Sigmoid colon (tissue), 4 donors: ENCODE measurements around the gene LYPD6B.

Experiments used
- CTCF ChIP-seq, 4 experiments: fragments of 450-650 bp in 3 of 4; fragments of 200-600 bp in 1 of 4; IDR thresholded peaks; one replicate each; pipeline ENCODE4 v1.5.1; 2016 to 2019; ENCODE audit warnings: antibody characterized with exemption in 4 of 4, mild to moderate bottlenecking in 3 of 4, moderate library complexity in 2 of 4
- POLR2A ChIP-seq, 2 donors: fragments of 450-650 bp; IDR thresholded peaks; one replicate each; pipeline ENCODE4 v1.6.1; 2016; ENCODE audit warnings: antibody characterized with exemption in 2 of 2, mild to moderate bottlenecking in 2 of 2, moderate library complexity in 2 of 2
- POLR2AphosphoS5 ChIP-seq, 4 donors: sonication (generic); formaldehyde crosslinking; IDR thresholded peaks; one replicate each; pipeline ENCODE4 v1.6.1; 2017; ENCODE audit warnings: antibody characterized with exemption in 4 of 4

DNA sequence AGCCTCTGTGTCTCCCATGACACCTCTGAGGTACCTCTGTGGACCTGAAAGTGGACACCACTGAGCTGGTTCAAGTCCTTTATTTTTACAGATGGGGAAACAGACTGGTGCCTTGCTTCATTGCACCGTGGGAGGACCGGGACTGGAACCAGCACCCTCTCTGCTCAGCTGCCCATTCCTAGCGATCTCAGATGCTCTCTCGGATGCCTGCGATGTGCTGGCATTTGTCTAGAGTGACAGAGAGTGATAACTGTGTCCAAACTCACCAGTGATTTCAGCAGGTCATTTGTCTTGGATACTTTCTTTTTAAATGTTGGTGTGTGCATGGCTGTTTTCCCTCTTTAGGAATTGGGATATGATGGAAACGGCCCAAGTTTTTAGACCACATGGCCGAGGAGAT is 30.1 kb upstream of the LYPD6B start:
- TF ChIP-seq CTCF (IDR thresholded peaks at IDR 0.05) (no peak), POLR2A (IDR thresholded peaks at IDR 0.05) (no peak), POLR2AphosphoS5 (IDR thresholded peaks at IDR 0.05) (no peak)
